GM18870 (cell line): ENCODE results near the gene CDC25A.

Source experiments
- ATAC-seq: cut with Tn5 transposase; IDR thresholded peaks from one replicate; pipeline ENCODE4 v1.9.1; 2021; ENCODE audit warnings: moderate library complexity; ENCODE audit not compliant: unreplicated experiment

CDC25A gene

GRCh38 chr3:48142316-48142870 is 45.8 kb downstream of the CDC25A start:
- no peak for ATAC-seq

GRCh38 chr3:48141604-48142137 is 46.5 kb downstream of the CDC25A start:
- no peak for ATAC-seq

GRCh38 chr3:48140936-48141603 is 47.1 kb downstream of the CDC25A start:
- no peak for ATAC-seq

- no peak for ATAC-seq
Measured at GRCh38 chr3:48140336-48140757, 47.9 kb downstream of the CDC25A start.

GRCh38 chr3:48137425-48137999 is 50.7 kb downstream of the CDC25A start:
- ATAC-seq = no peak

GRCh38 chr3:48135552-48136495 is 52.4 kb downstream of the CDC25A start:
- no peak for ATAC-seq

GRCh38 chr3:48130321-48130904 is 57.8 kb downstream of the CDC25A start:
- no peak for ATAC-seq

- no peak for ATAC-seq
Measured at GRCh38 chr3:48129921-48130320, 58.3 kb downstream of the CDC25A start.

- no peak for ATAC-seq
Measured at GRCh38 chr3:48128774-48129173, 59.4 kb downstream of the CDC25A start.

- ATAC-seq = no peak
Measured at GRCh38 chr3:48125886-48126622, 62.2 kb downstream of the CDC25A start.

GRCh38 chr3:48125013-48125705 is 63.1 kb downstream of the CDC25A start:
- ATAC-seq = no peak

GRCh38 chr3:48123346-48123745 is 64.9 kb downstream of the CDC25A start:
- no peak for ATAC-seq

- ATAC-seq = no peak
Measured at GRCh38 chr3:48122504-48122903, 65.7 kb downstream of the CDC25A start.

- ATAC-seq = no peak
Measured at GRCh38 chr3:48120223-48120622, 68.0 kb downstream of the CDC25A start.

- ATAC-seq = no peak
Measured at GRCh38 chr3:48119505-48120193, 68.6 kb downstream of the CDC25A start.

GRCh38 chr3:48118928-48119327 is 69.3 kb downstream of the CDC25A start:
- no peak for ATAC-seq

GRCh38 chr3:48118322-48118721 is 69.9 kb downstream of the CDC25A start:
- no peak for ATAC-seq

- ATAC-seq = no peak
Measured at GRCh38 chr3:48112813-48113212, 75.4 kb downstream of the CDC25A start.
